ENCODE results near the gene YIPF2.

DNA sequence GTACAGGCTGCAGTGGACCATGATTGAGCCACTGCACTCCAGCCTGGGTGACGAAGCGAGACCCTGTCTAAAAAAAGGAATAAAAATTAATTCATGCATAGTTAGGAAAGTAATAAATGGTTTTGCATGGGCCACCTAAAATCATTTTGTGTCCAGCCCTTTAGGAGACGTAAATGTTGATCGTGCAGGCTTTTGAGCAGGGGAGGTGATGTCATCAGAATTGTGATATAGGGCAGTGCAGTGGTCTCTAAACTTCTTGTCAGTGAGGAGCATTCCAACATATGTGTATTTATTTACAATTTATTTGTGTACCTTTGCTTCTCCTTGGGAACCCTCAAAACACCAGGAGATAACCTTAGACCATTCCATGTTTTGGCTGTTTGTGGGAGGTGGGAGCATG is 35.4 kb upstream of the YIPF2 start:
- TF ChIP-seq, protein P1, sequence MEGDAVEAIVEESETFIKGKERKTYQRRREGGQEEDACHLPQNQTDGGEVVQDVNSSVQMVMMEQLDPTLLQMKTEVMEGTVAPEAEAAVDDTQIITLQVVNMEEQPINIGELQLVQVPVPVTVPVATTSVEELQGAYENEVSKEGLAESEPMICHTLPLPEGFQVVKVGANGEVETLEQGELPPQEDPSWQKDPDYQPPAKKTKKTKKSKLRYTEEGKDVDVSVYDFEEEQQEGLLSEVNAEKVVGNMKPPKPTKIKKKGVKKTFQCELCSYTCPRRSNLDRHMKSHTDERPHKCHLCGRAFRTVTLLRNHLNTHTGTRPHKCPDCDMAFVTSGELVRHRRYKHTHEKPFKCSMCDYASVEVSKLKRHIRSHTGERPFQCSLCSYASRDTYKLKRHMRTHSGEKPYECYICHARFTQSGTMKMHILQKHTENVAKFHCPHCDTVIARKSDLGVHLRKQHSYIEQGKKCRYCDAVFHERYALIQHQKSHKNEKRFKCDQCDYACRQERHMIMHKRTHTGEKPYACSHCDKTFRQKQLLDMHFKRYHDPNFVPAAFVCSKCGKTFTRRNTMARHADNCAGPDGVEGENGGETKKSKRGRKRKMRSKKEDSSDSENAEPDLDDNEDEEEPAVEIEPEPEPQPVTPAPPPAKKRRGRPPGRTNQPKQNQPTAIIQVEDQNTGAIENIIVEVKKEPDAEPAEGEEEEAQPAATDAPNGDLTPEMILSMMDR (IDR thresholded peaks at IDR 0.05; ENCODE audit: insufficient read depth, low read length): no peak
- no peak for TF ChIP-seq REST (IDR thresholded peaks at IDR 0.05; ENCODE audit: insufficient replicate concordance, low read depth)
- no peak for TF ChIP-seq POLR2AphosphoS5 (IDR thresholded peaks at IDR 0.05; ENCODE audit: low read depth)
- no peak for TF ChIP-seq GABPA (IDR thresholded peaks at IDR 0.05; ENCODE audit: low read depth)
- TF ChIP-seq SPI1 (IDR thresholded peaks at IDR 0.05; ENCODE audit: borderline replicate concordance, low read depth): no peak

All from HL-60 (cell line).